OCI-LY7 (cell line): ENCODE measurements around the gene CRYBA4. TPM values are rescaled to one million over a fixed set of nuclear protein-coding genes. Genes with fewer than 3 reads are reported as not detected.

Experiments
- BruUV-seq: library from RNA; stranded (reverse); fragments of 400-500 nt; replicated peaks from 2 replicates; lab custom pipeline; 2021; lab: Mats Ljungman, UMichigan
- CTCF ChIA-PET: fragments of 300-600 bp; sonication (Branson Sonifier 250); formaldehyde crosslinking; loops from one replicate; lab custom pipeline; 2022; ENCODE audit warnings: antibody characterized with exemption; ENCODE audit not compliant: unreplicated experiment; lab: Charles Lee
- POLR2A ChIA-PET: fragments of 300-600 bp; sonication (Branson Sonifier 250); formaldehyde crosslinking; loops from one replicate; lab custom pipeline; 2022; ENCODE audit warnings: antibody characterized with exemption; lab: Charles Lee
- DNase-seq: peaks from one replicate; pipeline ENCODE4 v3.0.0-alpha.2; 2015; ENCODE audit warnings: low spot score
- H2AFZ ChIP-seq: fragments of 200-600 bp; sonication (generic), shearing (Covaris generic); 2 replicates; pipeline ENCODE4 v1.6.1; 2014; ENCODE audit warnings: mild to moderate bottlenecking, antibody characterized with exemption, low read length, moderate library complexity
- H3K27ac ChIP-seq: fragments of 200-600 bp; sonication (generic); 2 replicates; pipeline ENCODE4 v1.5.1; 2014; ENCODE audit warnings: mixed run types, low read depth, mild to moderate bottlenecking, moderate library complexity, low read length, inconsistent platforms; ENCODE audit not compliant: poor library complexity, severe bottlenecking
- H3K36me3 ChIP-seq: fragments of 200-600 bp; sonication (generic); 2 replicates; pipeline ENCODE4 v1.6.1; 2014; ENCODE audit warnings: mild to moderate bottlenecking, antibody characterized with exemption, low read length, moderate library complexity, mixed read lengths; ENCODE audit not compliant: insufficient read depth
- H3K4me1 ChIP-seq: fragments of 200-600 bp; sonication (generic); 2 replicates; pipeline ENCODE4 v1.5.1; 2014; ENCODE audit warnings: mild to moderate bottlenecking, low read length; ENCODE audit not compliant: insufficient read depth, poor library complexity, severe bottlenecking
- H3K4me2 ChIP-seq: fragments of 200-600 bp; sonication (generic); 2 replicates; pipeline ENCODE4 v1.6.1; 2014; ENCODE audit warnings: mild to moderate bottlenecking, low read length
- H3K4me3 ChIP-seq: fragments of 200-600 bp; sonication (generic); 2 replicates; pipeline ENCODE4 v1.5.1; 2014; ENCODE audit warnings: mild to moderate bottlenecking, low read depth, low read length; ENCODE audit not compliant: poor library complexity, severe bottlenecking
- H3K79me2 ChIP-seq: fragments of 200-600 bp; sonication (generic); 2 replicates; pipeline ENCODE4 v1.6.1; 2016; ENCODE audit warnings: low read depth, mild to moderate bottlenecking, low read length, moderate library complexity, mixed read lengths; ENCODE audit not compliant: insufficient read depth
- H3K9me2 ChIP-seq: fragments of 200-600 bp; sonication (generic); 2 replicates; pipeline ENCODE4 v1.6.1; 2016; ENCODE audit warnings: mild to moderate bottlenecking, low read length, mixed read lengths; ENCODE audit not compliant: insufficient read depth
- H3K9me3 ChIP-seq: fragments of 200-600 bp; sonication (generic); 2 replicates; pipeline ENCODE4 v1.6.1; 2014; ENCODE audit warnings: mild to moderate bottlenecking, mixed run types, low read length, mixed read lengths
- H4K20me1 ChIP-seq: fragments of 200-600 bp; sonication (generic); 2 replicates; pipeline ENCODE4 v1.6.1; 2014; ENCODE audit warnings: mild to moderate bottlenecking, antibody characterized with exemption, low read length, moderate library complexity, mixed read lengths; ENCODE audit not compliant: insufficient read depth
- CTCF ChIP-seq: fragments of 200-600 bp; sonication (generic); conservative IDR thresholded peaks from 2 replicates; pipeline ENCODE4 v1.5.1; 2014; ENCODE audit warnings: mild to moderate bottlenecking, antibody characterized with exemption, low read length, moderate library complexity, mixed read lengths
- EZH2phosphoT487 ChIP-seq: fragments of 200-600 bp; sonication (generic); IDR thresholded peaks from 2 replicates; pipeline ENCODE4 v1.6.1; 2018; ENCODE audit warnings: low read depth, borderline replicate concordance, mild to moderate bottlenecking, mixed run types, antibody characterized with exemption, low read length, moderate library complexity, mixed read lengths
- intact Hi-C: fragments of 100-400 bp; cut with micrococcal nuclease; formaldehyde crosslinking; loops from one replicate; pipeline ENCODE4 v1.10.0; 2022; ENCODE audit not compliant: unreplicated experiment
- total RNA-seq, 2 experiments: library from RNA; depleted of rRNA in 1 of 2; stranded (reverse); fragments of >200 nt in 1 of 2; shearing (Covaris generic) in 1 of 2; gene quantifications; 2 replicates each; pipeline ENCODE4 v1.2.3, GENCODE V29; 2014 to 2022

Gene CRYBA4
- total RNA-seq, 2 experiments from 2014 or later = not detected

GRCh38 chr22:26619510-26619909 lies 2.3 kb upstream of the CRYBA4 start:
- no TSS peak for BruUV-seq
- no peaks in the 10 kb centered on the region for H4K20me1 ChIP-seq
- POLR2A ChIA-PET = no interaction called here
- no peak overlapping the region for H3K4me2 ChIP-seq
- no peaks in the 10 kb centered on the region for H3K36me3 ChIP-seq
- intact Hi-C loops = no loop called here
- no peak overlapping the region for H3K27ac ChIP-seq
- H3K9me3 ChIP-seq = no peaks in the 10 kb centered on the region
- no peak overlapping the region for H2AFZ ChIP-seq
- H3K79me2 ChIP-seq = no peaks in the 10 kb centered on the region
- H3K4me1 ChIP-seq = peaks cover 38% of the 10 kb centered on the region
- no peaks in the 10 kb centered on the region for H3K9me2 ChIP-seq
- TF ChIP-seq EZH2phosphoT487 (no peak), CTCF (no peak)
- H3K4me3 ChIP-seq = no peak overlapping the region
- CTCF ChIA-PET = no interaction called here
- no peak for DNase-seq

GRCh38 chr22:26620197-26620596 lies 1.6 kb upstream of the CRYBA4 start:
- H3K9me3 ChIP-seq = no peaks in the 10 kb centered on the region
- H3K79me2 ChIP-seq = no peaks in the 10 kb centered on the region
- no TSS peak for BruUV-seq
- no peaks in the 10 kb centered on the region for H3K9me2 ChIP-seq
- no peak overlapping the region for H3K4me2 ChIP-seq
- no peak overlapping the region for H3K4me3 ChIP-seq
- H2AFZ ChIP-seq = no peak overlapping the region
- no peaks in the 10 kb centered on the region for H3K36me3 ChIP-seq
- ChIA-PET CTCF (no interaction called here), POLR2A (no interaction called here)
- DNase-seq = no peak
- H3K27ac ChIP-seq = no peak overlapping the region
- H3K4me1 ChIP-seq = peaks cover 31% of the 10 kb centered on the region
- intact Hi-C loops = no loop called here
- TF ChIP-seq CTCF (no peak), EZH2phosphoT487 (no peak)
- no peaks in the 10 kb centered on the region for H4K20me1 ChIP-seq

DNA sequence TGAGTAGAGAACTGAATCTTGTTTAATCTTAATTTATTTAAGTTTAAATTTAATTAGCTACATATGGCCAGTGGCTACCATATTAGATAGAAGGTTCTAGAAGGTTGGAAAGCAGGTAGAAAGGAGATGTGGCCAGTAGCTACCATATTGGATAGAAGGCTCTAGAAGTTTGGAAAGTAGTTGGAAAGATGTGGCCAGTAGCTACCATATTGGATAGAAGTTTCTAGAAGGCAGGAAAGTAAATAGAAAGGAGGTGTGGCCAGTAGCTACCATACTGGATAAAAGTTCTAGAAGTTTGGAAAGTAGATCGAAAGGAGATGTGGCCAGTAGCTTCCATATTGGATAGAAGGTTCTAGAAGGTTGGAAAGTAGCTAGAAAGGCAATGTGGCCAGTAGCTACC lies 2.2 kb downstream of the CRYBA4 start:
- Histone ChIP-seq H3K4me2 (no peak overlapping the region), H4K20me1 (no peaks in the 10 kb centered on the region), H3K27ac (no peak overlapping the region), H2AFZ (no peak overlapping the region), H3K36me3 (no peaks in the 10 kb centered on the region), H3K4me1 (no peaks in the 10 kb centered on the region), H3K79me2 (no peaks in the 10 kb centered on the region), H3K9me3 (no peaks in the 10 kb centered on the region; the same call in 1 of the 2 replicates), H3K9me2 (no peaks in the 10 kb centered on the region), H3K4me3 (no peak overlapping the region)
- POLR2A ChIA-PET = interaction anchor here (0.6 to 1.1 kb wide), 4 partner anchors 21 to 86 kb away, joined by 3 read pairs; no protein-coding TSS in a partner anchor
- TF ChIP-seq EZH2phosphoT487 (no peak), CTCF (no peak)
- BruUV-seq = no TSS peak
- intact Hi-C loops = no loop called here
- CTCF ChIA-PET = no interaction called here
- no peak for DNase-seq
